Vagina (tissue), 2 donors: ENCODE measurements around the gene TKFC.

Experiments
- CTCF ChIP-seq, 3 experiments: fragments of 450-650 bp in 2 of 3; fragments of 200-600 bp in 1 of 3; sonication (generic) in 1 of 3; IDR thresholded peaks; one replicate each; pipeline ENCODE4 v1.5.1; 2017 to 2019; ENCODE audit warnings: antibody characterized with exemption in 3 of 3, mild to moderate bottlenecking in 2 of 3, moderate library complexity in 2 of 3
- POLR2AphosphoS5 ChIP-seq, 2 donors: sonication (generic); formaldehyde crosslinking; IDR thresholded peaks; one replicate each; pipeline ENCODE4 v1.9.0; 2017; ENCODE audit warnings: antibody characterized with exemption in 2 of 2, mild to moderate bottlenecking in 2 of 2, low read depth in 1 of 2; ENCODE audit not compliant: insufficient read depth in 1 of 2

- TF ChIP-seq CTCF (IDR thresholded peaks at IDR 0.05) (no peak), POLR2AphosphoS5 (IDR thresholded peaks at IDR 0.05; ENCODE audit: insufficient read depth in 1 of 2, low read depth in 1 of 2) (no peak)
These were observed 26.8 kb upstream of the TKFC start for GRCh38 chr11:61306221-61306620.
